Keratinocyte (primary cell): ENCODE results near the gene NCK1.

Experiments
- CTCF ChIP-seq, 3 experiments: IDR thresholded peaks in 1 of 3; conservative IDR thresholded peaks in 1 of 3; optimal IDR thresholded peaks in 1 of 3; 2 replicates in 2 of 3; 3 replicates in 1 of 3; pipeline versions ENCODE3 to v1.5.1; 2011; ENCODE audit warnings: low read length in 3 of 3, mild to moderate bottlenecking in 3 of 3, moderate library complexity in 2 of 3, control low read depth in 1 of 3, inconsistent platforms in 1 of 3; ENCODE audit not compliant: insufficient read depth in 2 of 3; ENCODE audit errors: extremely low read depth in 1 of 3
- EZH2 ChIP-seq: IDR thresholded peaks from one replicate; pipeline ENCODE4 v1.6.1; 2012; ENCODE audit warnings: inconsistent platforms, mild to moderate bottlenecking, low read length, moderate library complexity

GRCh38 chr3:136869282-136869681 is 7.3 kb downstream of the NCK1 start:
- no peak for TF ChIP-seq CTCF (optimal IDR thresholded peaks at IDR 0.05 in 1 of 3, IDR thresholded peaks at IDR 0.05 in 1 of 3, conservative IDR thresholded peaks at IDR 0.05 in 1 of 3; ENCODE audit: extremely low read depth in 1 of 3, insufficient read depth in 2 of 3, low read length in 3 of 3)
- no peak for TF ChIP-seq EZH2
